ENCODE measurements around the gene RBM19.

Gene RBM19

GRCh38 chr12:113776536-113776935 is 189.6 kb downstream of the RBM19 start:
- DNase-seq (ENCODE audit: low spot score) = no peak

- DNase-seq (ENCODE audit: low spot score) = no peak
Measured at GRCh38 chr12:113774526-113774925, 191.6 kb downstream of the RBM19 start.

- DNase-seq (ENCODE audit: low spot score) = no peak
Measured at GRCh38 chr12:113772505-113773030, 193.6 kb downstream of the RBM19 start.

GRCh38 chr12:113770389-113770865 is 195.7 kb downstream of the RBM19 start:
- no peak for DNase-seq (ENCODE audit: low spot score)

GRCh38 chr12:113769305-113769704 is 196.8 kb downstream of the RBM19 start:
- no peak for DNase-seq (ENCODE audit: low spot score)

GRCh38 chr12:113768850-113769249 is 197.3 kb downstream of the RBM19 start:
- DNase-seq (ENCODE audit: low spot score) = no peak

- DNase-seq (ENCODE audit: low spot score) = peak; percentile 65
Measured at GRCh38 chr12:113766879-113767878, 198.9 kb downstream of the RBM19 start.
